Astrocyte (in vitro differentiated cells and primary cell): ENCODE data around the gene GREB1. TPM values are rescaled to one million over a fixed set of nuclear protein-coding genes. Genes with fewer than 3 reads are reported as not detected.

Experiments
- DNase-seq: peaks from one replicate; pipeline ENCODE4 v3.0.0-alpha.2; 2010; ENCODE audit warnings: low read depth
- FAIRE-seq: peaks from 2 replicates; lab custom pipeline; 2011; peaks lifted over from hg19 to GRCh38; lab: Jason Lieb, UNC
- H2AFZ ChIP-seq: 2 replicates; pipeline ENCODE4 v1.6.0; 2012; ENCODE audit warnings: low read depth, low read length, inconsistent platforms
- H3K27ac ChIP-seq: 2 replicates; pipeline ENCODE4 v1.5.1; 2011; ENCODE audit warnings: low read depth, low read length, inconsistent platforms
- H3K27me3 ChIP-seq: 2 replicates; pipeline ENCODE4 v1.6.0; 2011; ENCODE audit warnings: low read length, inconsistent platforms; ENCODE audit not compliant: insufficient read depth
- H3K36me3 ChIP-seq: 2 replicates; pipeline ENCODE4 v1.5.1; 2011; ENCODE audit warnings: low read length, inconsistent platforms; ENCODE audit not compliant: insufficient read depth
- H3K4me1 ChIP-seq: 2 replicates; pipeline ENCODE4 v1.5.1; 2011; ENCODE audit warnings: low read length, inconsistent platforms; ENCODE audit not compliant: insufficient read depth
- H3K4me2 ChIP-seq: 2 replicates; pipeline ENCODE4 v1.6.0; 2012; ENCODE audit warnings: low read length, inconsistent platforms
- H3K4me3 ChIP-seq: 2 replicates; pipeline ENCODE4 v1.5.1; 2011; ENCODE audit warnings: low read depth, mild to moderate bottlenecking, low read length, inconsistent platforms; ENCODE audit not compliant: insufficient read depth
- H3K79me2 ChIP-seq: 2 replicates; pipeline ENCODE4 v1.6.0; 2012; ENCODE audit warnings: mild to moderate bottlenecking, low read length, inconsistent platforms; ENCODE audit not compliant: insufficient read depth
- H3K9ac ChIP-seq: 2 replicates; pipeline ENCODE4 v1.6.0; 2012; ENCODE audit warnings: mild to moderate bottlenecking, low read length, inconsistent platforms
- H3K9me3 ChIP-seq: 2 replicates; pipeline ENCODE4 v1.5.1; 2012; ENCODE audit warnings: low read depth, mild to moderate bottlenecking, low read length, inconsistent platforms; ENCODE audit not compliant: insufficient read depth
- H4K20me1 ChIP-seq: 2 replicates; pipeline ENCODE4 v1.6.0; 2012; ENCODE audit warnings: low read length, inconsistent platforms; ENCODE audit not compliant: insufficient read depth
- H3K27ac Mint-ChIP-seq: one replicate; pipeline ENCODE4 v1.8.0; 2021; ENCODE audit warnings: mild to moderate bottlenecking, mixed read lengths; ENCODE audit not compliant: unreplicated experiment
- H3K27me3 Mint-ChIP-seq: one replicate; pipeline ENCODE4 v1.8.0; 2021; ENCODE audit warnings: low read depth, mixed read lengths; ENCODE audit not compliant: unreplicated experiment
- H3K36me3 Mint-ChIP-seq: one replicate; pipeline ENCODE4 v1.8.0; 2021; ENCODE audit warnings: low read depth, mixed read lengths; ENCODE audit not compliant: unreplicated experiment
- H3K4me1 Mint-ChIP-seq: one replicate; pipeline ENCODE4 v1.8.0; 2021; ENCODE audit warnings: low read depth, mixed read lengths; ENCODE audit not compliant: unreplicated experiment
- H3K4me3 Mint-ChIP-seq: one replicate; pipeline ENCODE4 v1.8.0; 2021; ENCODE audit warnings: mild to moderate bottlenecking, moderate library complexity, mixed read lengths; ENCODE audit not compliant: unreplicated experiment
- H3K9me3 Mint-ChIP-seq: one replicate; pipeline ENCODE4 v1.8.0; 2021; ENCODE audit warnings: mild to moderate bottlenecking, mixed read lengths; ENCODE audit not compliant: unreplicated experiment
- EZH2 ChIP-seq: IDR thresholded peaks from 2 replicates; pipeline ENCODE4 v1.6.1; 2012; ENCODE audit warnings: mild to moderate bottlenecking, low read length, inconsistent platforms; ENCODE audit not compliant: insufficient read depth
- total RNA-seq: library from RNA; stranded (reverse); gene quantifications from 2 replicates; pipeline ENCODE4 v1.2.1, GENCODE V29; 2021
- TF ChIP-seq, protein P1 (sequence below): IDR thresholded peaks from 2 replicates; pipeline ENCODE4 v1.5.1; 2011; ENCODE audit warnings: low read depth, mild to moderate bottlenecking, inconsistent platforms, low read length, moderate library complexity; ENCODE audit not compliant: insufficient read depth

GREB1 gene
- total RNA-seq, 1 donor from 2014 or later = 14.5 TPM

DNA sequence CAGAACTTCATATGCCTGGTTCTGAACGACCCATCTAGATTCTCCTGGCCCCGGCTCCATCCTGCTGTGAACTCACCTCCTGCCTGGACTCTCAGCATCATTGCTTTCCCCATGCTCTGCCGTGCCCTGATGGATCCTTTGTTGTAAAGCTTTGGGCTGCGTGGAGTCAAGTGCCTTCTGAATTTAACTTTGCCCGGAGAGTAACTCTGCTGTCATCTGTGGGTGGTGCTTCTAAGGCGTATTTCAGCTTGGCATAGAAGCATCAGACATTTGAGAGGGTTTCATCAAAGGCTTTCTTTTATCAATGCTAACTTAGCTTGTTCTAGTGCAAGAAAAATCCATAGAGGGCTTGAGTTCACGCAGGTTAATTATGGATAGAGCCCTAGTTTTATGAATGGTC, 8.1 kb upstream of the GREB1 start:
- Mint-ChIP-seq H3K4me3 (no peak overlapping the region), H3K27me3 (no peaks in the 10 kb centered on the region), H3K27ac (no peak overlapping the region), H3K36me3 (no peaks in the 10 kb centered on the region), H3K9me3 (peaks cover 3% of the 10 kb centered on the region), H3K4me1 (peaks cover 3% of the 10 kb centered on the region)
- no peak overlapping the region for H3K4me2 ChIP-seq
- FAIRE-seq (no peak), DNase-seq (no peak)
- TF ChIP-seq, protein P1, sequence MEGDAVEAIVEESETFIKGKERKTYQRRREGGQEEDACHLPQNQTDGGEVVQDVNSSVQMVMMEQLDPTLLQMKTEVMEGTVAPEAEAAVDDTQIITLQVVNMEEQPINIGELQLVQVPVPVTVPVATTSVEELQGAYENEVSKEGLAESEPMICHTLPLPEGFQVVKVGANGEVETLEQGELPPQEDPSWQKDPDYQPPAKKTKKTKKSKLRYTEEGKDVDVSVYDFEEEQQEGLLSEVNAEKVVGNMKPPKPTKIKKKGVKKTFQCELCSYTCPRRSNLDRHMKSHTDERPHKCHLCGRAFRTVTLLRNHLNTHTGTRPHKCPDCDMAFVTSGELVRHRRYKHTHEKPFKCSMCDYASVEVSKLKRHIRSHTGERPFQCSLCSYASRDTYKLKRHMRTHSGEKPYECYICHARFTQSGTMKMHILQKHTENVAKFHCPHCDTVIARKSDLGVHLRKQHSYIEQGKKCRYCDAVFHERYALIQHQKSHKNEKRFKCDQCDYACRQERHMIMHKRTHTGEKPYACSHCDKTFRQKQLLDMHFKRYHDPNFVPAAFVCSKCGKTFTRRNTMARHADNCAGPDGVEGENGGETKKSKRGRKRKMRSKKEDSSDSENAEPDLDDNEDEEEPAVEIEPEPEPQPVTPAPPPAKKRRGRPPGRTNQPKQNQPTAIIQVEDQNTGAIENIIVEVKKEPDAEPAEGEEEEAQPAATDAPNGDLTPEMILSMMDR = no peak
- TF ChIP-seq EZH2 = no peak
- no peaks in the 10 kb centered on the region for H3K9me3 ChIP-seq
- no peak overlapping the region for H3K27ac ChIP-seq
- no peak overlapping the region for H3K9ac ChIP-seq
- no peaks in the 10 kb centered on the region for H4K20me1 ChIP-seq
- peaks cover 10% of the 10 kb centered on the region for H3K27me3 ChIP-seq
- no peak overlapping the region for H3K4me3 ChIP-seq
- H3K4me1 ChIP-seq = no peaks in the 10 kb centered on the region
- no peak overlapping the region for H2AFZ ChIP-seq
- H3K79me2 ChIP-seq = no peaks in the 10 kb centered on the region
- no peaks in the 10 kb centered on the region for H3K36me3 ChIP-seq

DNA sequence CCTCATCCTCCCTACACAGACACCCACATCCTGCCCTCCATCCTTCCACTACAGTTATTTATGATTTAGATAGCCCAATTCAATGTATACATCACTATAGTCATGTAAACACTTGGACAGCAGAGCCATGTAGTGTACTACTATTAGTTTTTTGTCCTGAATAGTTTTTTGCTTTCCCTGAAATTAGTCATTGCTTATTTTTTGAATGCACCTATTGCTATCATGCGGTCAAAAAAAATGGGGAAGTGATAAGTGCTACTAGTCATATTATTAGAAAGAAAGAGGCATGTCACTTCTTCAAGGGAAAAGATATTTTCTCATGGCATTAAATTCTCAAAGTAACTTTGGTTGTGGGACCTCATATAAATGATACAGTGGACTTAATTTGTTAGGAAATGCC, 6.8 kb upstream of the GREB1 start:
- TF ChIP-seq, protein P1 = no peak
- no peak for TF ChIP-seq EZH2

DNA sequence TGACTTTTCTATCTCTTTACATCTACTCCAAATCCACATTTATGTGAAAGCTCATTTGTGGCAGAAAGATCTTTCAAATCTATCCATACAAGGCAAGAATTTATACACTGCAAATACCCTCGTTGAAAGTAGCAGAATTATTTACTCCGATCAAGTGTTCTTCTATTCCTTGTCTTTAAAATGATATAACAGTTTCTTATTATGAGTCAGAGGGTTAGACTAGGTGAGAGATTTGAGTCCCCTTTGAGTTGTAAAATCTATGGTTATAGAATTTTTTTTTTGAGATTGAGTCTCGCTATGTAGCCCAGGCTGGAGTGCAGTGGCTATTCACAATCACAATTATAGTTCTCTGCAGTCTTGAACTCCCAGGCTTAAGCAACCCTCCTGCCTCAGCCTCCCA, 5.6 kb upstream of the GREB1 start:
- Histone ChIP-seq H3K36me3 (no peaks in the 10 kb centered on the region), H3K27ac (no peak overlapping the region), H3K9me3 (no peaks in the 10 kb centered on the region), H3K4me3 (no peak overlapping the region), H2AFZ (no peak overlapping the region), H3K4me2 (no peak overlapping the region), H3K27me3 (peaks cover 11% of the 10 kb centered on the region), H4K20me1 (no peaks in the 10 kb centered on the region), H3K4me1 (no peaks in the 10 kb centered on the region), H3K79me2 (no peaks in the 10 kb centered on the region), H3K9ac (no peak overlapping the region)
- Mint-ChIP-seq H3K4me3 (no peak overlapping the region), H3K4me1 (peaks cover 17% of the 10 kb centered on the region), H3K36me3 (no peaks in the 10 kb centered on the region), H3K27me3 (no peaks in the 10 kb centered on the region), H3K9me3 (no peaks in the 10 kb centered on the region), H3K27ac (no peak overlapping the region)
- FAIRE-seq (no peak), DNase-seq (no peak)
- TF ChIP-seq, protein P1 = no peak
- TF ChIP-seq EZH2 = no peak

More for the DNA sequence above, 6.8 kb upstream of the GREB1 start:
- Mint-ChIP-seq H3K4me3 (no peak overlapping the region), H3K27me3 (no peaks in the 10 kb centered on the region), H3K9me3 (peaks cover 3% of the 10 kb centered on the region), H3K27ac (peak overlapping the region; percentile 34), H3K4me1 (peaks cover 5% of the 10 kb centered on the region), H3K36me3 (no peaks in the 10 kb centered on the region)
- Histone ChIP-seq H4K20me1 (no peaks in the 10 kb centered on the region), H3K79me2 (no peaks in the 10 kb centered on the region), H3K4me3 (no peak overlapping the region), H2AFZ (no peak overlapping the region), H3K4me2 (no peak overlapping the region), H3K9ac (no peak overlapping the region), H3K4me1 (no peaks in the 10 kb centered on the region), H3K27me3 (peaks cover 10% of the 10 kb centered on the region), H3K27ac (no peak overlapping the region), H3K36me3 (no peaks in the 10 kb centered on the region), H3K9me3 (no peaks in the 10 kb centered on the region)
- no peak for DNase-seq
- FAIRE-seq = no peak
